Measurements from ENCODE around the gene TRPM3. TPM values are rescaled to one million over a fixed set of nuclear protein-coding genes. Genes with fewer than 3 reads are reported as not detected.

TRPM3 gene
- total RNA-seq, 1 donor from 2014 or later = 0.35 TPM

GRCh38 chr9:70617033-70617828, 504.2 kb downstream of the TRPM3 start:
- ATAC-seq (no peak), DNase-seq (no peak)
- no peak overlapping the region for H3K4me3 ChIP-seq
- no peak for TF ChIP-seq CTCF (IDR thresholded peaks at IDR 0.05)
- peaks cover 10% of the 10 kb centered on the region for H3K4me1 ChIP-seq
- H3K9me3 ChIP-seq = no peaks in the 10 kb centered on the region
- no peak overlapping the region for H3K27ac ChIP-seq
- no peaks in the 10 kb centered on the region for H3K36me3 ChIP-seq
- H3K27me3 ChIP-seq = no peaks in the 10 kb centered on the region
- intact Hi-C loops (cut with DNase I) = no loop called here

- Histone ChIP-seq H3K4me3 (no peak overlapping the region), H3K27me3 (no peaks in the 10 kb centered on the region), H3K36me3 (no peaks in the 10 kb centered on the region), H3K27ac (no peak overlapping the region), H3K9me3 (no peaks in the 10 kb centered on the region), H3K4me1 (peaks cover 10% of the 10 kb centered on the region)
- DNase-seq = no peak
- ATAC-seq = no peak
- intact Hi-C loops (cut with DNase I) = no loop called here
- no peak for TF ChIP-seq CTCF (IDR thresholded peaks at IDR 0.05)
These were observed 505.0 kb downstream of the TRPM3 start for GRCh38 chr9:70616228-70616990.

GRCh38 chr9:70615464-70616138, 505.8 kb downstream of the TRPM3 start:
- Histone ChIP-seq H3K27ac (no peak overlapping the region), H3K36me3 (no peaks in the 10 kb centered on the region), H3K27me3 (no peaks in the 10 kb centered on the region), H3K9me3 (no peaks in the 10 kb centered on the region), H3K4me3 (no peak overlapping the region), H3K4me1 (peaks cover 10% of the 10 kb centered on the region)
- ATAC-seq (no peak), DNase-seq (no peak)
- intact Hi-C loops (cut with DNase I) = no loop called here
- TF ChIP-seq CTCF (IDR thresholded peaks at IDR 0.05) = no peak

- peak; percentile 27 for ATAC-seq
- peaks cover 10% of the 10 kb centered on the region for H3K4me1 ChIP-seq
- H3K27ac ChIP-seq = peak overlapping the region; percentile 31
- no peaks in the 10 kb centered on the region for H3K9me3 ChIP-seq
- intact Hi-C loops (cut with DNase I) = no loop called here
- no peak for TF ChIP-seq CTCF (IDR thresholded peaks at IDR 0.05)
- H3K4me3 ChIP-seq = no peak overlapping the region
- no peak for DNase-seq
- H3K36me3 ChIP-seq = no peaks in the 10 kb centered on the region
- no peaks in the 10 kb centered on the region for H3K27me3 ChIP-seq
These were observed 506.5 kb downstream of the TRPM3 start for GRCh38 chr9:70614786-70615463.

GRCh38 chr9:70613024-70613768, 508.2 kb downstream of the TRPM3 start:
- no peak overlapping the region for H3K4me3 ChIP-seq
- intact Hi-C loops (cut with DNase I) = no loop called here
- peaks cover 10% of the 10 kb centered on the region for H3K4me1 ChIP-seq
- H3K36me3 ChIP-seq = no peaks in the 10 kb centered on the region
- no peak overlapping the region for H3K27ac ChIP-seq
- TF ChIP-seq CTCF (IDR thresholded peaks at IDR 0.05) = no peak
- DNase-seq (no peak), ATAC-seq (no peak)
- H3K9me3 ChIP-seq = no peaks in the 10 kb centered on the region
- no peaks in the 10 kb centered on the region for H3K27me3 ChIP-seq

Data from upper lobe of right lung (tissue), 1 donor.